ENCODE measurements around the gene CRIM1. TPM values are rescaled to one million over a fixed set of nuclear protein-coding genes. Genes with fewer than 3 reads are reported as not detected.

The CRIM1 gene
- total RNA-seq, 4 donors from 2014 or later, result 16.4 to 107 (median 29.9) TPM

- H3K4me1 ChIP-seq, result peaks cover 10 to 69% (median 31%) of the 10 kb centered on the region in 3 donors
- H3K4me3 ChIP-seq, result no peak overlapping the region
- H3K9me3 ChIP-seq, result no peaks in the 10 kb centered on the region
- no peak for DNase-seq
- TF ChIP-seq, protein P1, sequence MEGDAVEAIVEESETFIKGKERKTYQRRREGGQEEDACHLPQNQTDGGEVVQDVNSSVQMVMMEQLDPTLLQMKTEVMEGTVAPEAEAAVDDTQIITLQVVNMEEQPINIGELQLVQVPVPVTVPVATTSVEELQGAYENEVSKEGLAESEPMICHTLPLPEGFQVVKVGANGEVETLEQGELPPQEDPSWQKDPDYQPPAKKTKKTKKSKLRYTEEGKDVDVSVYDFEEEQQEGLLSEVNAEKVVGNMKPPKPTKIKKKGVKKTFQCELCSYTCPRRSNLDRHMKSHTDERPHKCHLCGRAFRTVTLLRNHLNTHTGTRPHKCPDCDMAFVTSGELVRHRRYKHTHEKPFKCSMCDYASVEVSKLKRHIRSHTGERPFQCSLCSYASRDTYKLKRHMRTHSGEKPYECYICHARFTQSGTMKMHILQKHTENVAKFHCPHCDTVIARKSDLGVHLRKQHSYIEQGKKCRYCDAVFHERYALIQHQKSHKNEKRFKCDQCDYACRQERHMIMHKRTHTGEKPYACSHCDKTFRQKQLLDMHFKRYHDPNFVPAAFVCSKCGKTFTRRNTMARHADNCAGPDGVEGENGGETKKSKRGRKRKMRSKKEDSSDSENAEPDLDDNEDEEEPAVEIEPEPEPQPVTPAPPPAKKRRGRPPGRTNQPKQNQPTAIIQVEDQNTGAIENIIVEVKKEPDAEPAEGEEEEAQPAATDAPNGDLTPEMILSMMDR (IDR thresholded peaks at IDR 0.05), result no peak
- no peak for TF ChIP-seq POLR2A (IDR thresholded peaks at IDR 0.05)
- 19 to 22% methylated on average over 4 of the region's 4 CpGs for WGBS, 2 donors
- intact Hi-C loops (cut with DNase I), result no loop called here
- peaks cover 0 to 21% (median 0%) of the 10 kb centered on the region in 3 donors for H3K36me3 ChIP-seq
- H3K27ac ChIP-seq, result peak overlapping the region; percentile 15 to 89 (median 66)
- H3K27me3 ChIP-seq, result no peaks in the 10 kb centered on the region
Observed at GRCh38 chr2:36461039-36461681, 105.6 kb downstream of the CRIM1 start.

- no peak overlapping the region for H3K4me3 ChIP-seq
- peaks cover 10 to 56% (median 29%) of the 10 kb centered on the region in 3 donors for H3K4me1 ChIP-seq
- peaks cover 0 to 26% (median 0%) of the 10 kb centered on the region in 3 donors for H3K36me3 ChIP-seq
- intact Hi-C loops (cut with DNase I), result no loop called here
- H3K27me3 ChIP-seq, result no peaks in the 10 kb centered on the region
- H3K27ac ChIP-seq, result peak overlapping the region in 2 of 4 donors; percentile 0 to 73
- no peaks in the 10 kb centered on the region for H3K9me3 ChIP-seq
- no peak for TF ChIP-seq POLR2A (IDR thresholded peaks at IDR 0.05)
- TF ChIP-seq, protein P1 (IDR thresholded peaks at IDR 0.05), result no peak
- WGBS, 2 donors, result 78 to 85% methylated on average over 6 of the region's 6 CpGs
- DNase-seq, result no peak
Observed at GRCh38 chr2:36462311-36462935, 106.8 kb downstream of the CRIM1 start.

DNA sequence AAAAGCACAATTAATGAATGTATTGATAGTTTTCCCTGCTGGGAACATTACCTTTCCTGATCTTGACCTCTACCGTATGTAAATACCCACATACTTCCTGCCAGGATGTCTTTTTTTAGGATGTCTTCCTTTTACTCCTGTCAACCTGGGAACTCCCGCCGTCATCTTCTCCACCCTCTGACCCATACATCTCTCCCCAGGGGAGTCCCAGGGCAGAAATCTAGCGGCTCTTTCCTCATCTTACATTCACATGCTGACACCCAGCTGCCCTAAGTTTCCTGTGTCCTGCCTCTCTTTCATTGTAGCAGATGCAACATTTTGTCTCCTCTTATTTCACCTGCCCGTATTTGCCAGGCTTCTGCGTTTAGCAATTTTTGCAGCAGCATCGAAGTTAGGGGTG, 107.8 kb downstream of the CRIM1 start:
- H3K27me3 ChIP-seq, result no peaks in the 10 kb centered on the region
- no peak for TF ChIP-seq POLR2A (IDR thresholded peaks at IDR 0.05)
- TF ChIP-seq, protein P1 (IDR thresholded peaks at IDR 0.05), result no peak
- no peak overlapping the region for H3K4me3 ChIP-seq
- peaks cover 0 to 26% (median 0%) of the 10 kb centered on the region in 3 donors for H3K36me3 ChIP-seq
- no peak for DNase-seq
- 68 to 82% methylated on average over 6 to 7 of the region's 7 CpGs for WGBS, 2 donors
- H3K9me3 ChIP-seq, result no peaks in the 10 kb centered on the region
- intact Hi-C loops (cut with DNase I), result no loop called here
- peak overlapping the region in 1 of 4 donors; percentile 73 for H3K27ac ChIP-seq
- peaks cover 10 to 48% (median 26%) of the 10 kb centered on the region in 3 donors for H3K4me1 ChIP-seq

DNA sequence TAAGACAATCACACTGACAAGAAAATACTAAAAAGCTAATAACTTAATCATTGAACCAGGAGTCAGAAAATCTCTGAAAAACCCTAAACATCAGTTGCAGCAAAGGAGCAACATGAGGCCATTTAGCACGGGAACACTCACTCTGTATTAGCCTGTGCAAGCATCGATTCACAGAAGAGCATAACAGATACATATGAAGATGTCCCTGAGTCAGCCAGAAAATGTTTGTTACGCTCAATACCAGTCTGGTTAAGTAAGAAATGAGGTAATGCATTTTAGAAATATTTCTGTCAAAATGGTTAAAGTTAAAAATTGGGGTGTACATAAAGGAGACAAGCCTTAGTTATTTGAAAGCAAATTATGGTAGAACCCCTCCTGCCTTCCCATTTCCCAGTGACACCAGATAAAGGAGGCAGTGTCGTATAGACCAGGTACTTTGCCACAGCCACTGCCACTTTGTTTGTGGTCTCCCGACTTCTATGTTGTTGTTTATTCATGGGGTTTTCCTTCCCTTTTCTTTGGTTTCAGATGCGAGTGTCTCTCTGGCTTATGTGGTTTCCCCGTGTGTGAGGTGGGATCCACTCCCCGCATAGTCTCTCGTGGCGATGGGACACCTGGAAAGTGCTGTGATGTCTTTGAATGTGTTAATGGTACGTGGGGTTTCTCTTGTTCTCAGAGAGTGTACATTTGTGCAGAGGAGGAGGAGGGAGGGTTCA, 108.6 kb downstream of the CRIM1 start:
- intact Hi-C loops (cut with DNase I), result no loop called here

More for the DNA sequence above, 108.6 kb downstream of the CRIM1 start:
- Histone ChIP-seq H3K4me3 (no peak overlapping the region), H3K4me1 (peaks cover 10 to 48% (median 26%) of the 10 kb centered on the region in 3 donors), H3K9me3 (no peaks in the 10 kb centered on the region), H3K27me3 (no peaks in the 10 kb centered on the region), H3K27ac (no peak overlapping the region), H3K36me3 (peaks cover 0 to 26% (median 0%) of the 10 kb centered on the region in 3 donors)
- no peak for TF ChIP-seq POLR2A (IDR thresholded peaks at IDR 0.05)
- TF ChIP-seq, protein P1 (IDR thresholded peaks at IDR 0.05), result no peak
- WGBS, 2 donors, result 72 to 88% methylated on average over 11 of the region's 11 CpGs
- no peak for DNase-seq
